ENCODE measurements around the gene ERO1A.

DNA sequence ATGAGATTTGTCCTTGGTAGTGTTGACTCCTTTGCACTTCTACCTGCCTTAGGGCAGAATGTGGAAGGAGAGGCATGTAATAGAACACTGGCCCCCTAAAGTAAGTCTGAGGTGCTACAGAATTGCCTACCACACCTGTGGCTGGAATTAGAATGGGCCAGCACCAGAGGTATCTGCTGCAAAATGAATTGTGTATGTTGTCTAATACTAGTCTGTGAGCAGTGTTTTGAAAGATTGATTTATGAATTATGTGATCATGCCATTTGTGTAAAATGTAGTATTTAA, 28.9 kb upstream of the ERO1A start:
- TF ChIP-seq, protein P1, sequence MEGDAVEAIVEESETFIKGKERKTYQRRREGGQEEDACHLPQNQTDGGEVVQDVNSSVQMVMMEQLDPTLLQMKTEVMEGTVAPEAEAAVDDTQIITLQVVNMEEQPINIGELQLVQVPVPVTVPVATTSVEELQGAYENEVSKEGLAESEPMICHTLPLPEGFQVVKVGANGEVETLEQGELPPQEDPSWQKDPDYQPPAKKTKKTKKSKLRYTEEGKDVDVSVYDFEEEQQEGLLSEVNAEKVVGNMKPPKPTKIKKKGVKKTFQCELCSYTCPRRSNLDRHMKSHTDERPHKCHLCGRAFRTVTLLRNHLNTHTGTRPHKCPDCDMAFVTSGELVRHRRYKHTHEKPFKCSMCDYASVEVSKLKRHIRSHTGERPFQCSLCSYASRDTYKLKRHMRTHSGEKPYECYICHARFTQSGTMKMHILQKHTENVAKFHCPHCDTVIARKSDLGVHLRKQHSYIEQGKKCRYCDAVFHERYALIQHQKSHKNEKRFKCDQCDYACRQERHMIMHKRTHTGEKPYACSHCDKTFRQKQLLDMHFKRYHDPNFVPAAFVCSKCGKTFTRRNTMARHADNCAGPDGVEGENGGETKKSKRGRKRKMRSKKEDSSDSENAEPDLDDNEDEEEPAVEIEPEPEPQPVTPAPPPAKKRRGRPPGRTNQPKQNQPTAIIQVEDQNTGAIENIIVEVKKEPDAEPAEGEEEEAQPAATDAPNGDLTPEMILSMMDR (conservative IDR thresholded peaks at IDR 0.05), result no peak
- TF ChIP-seq EZH2 (IDR thresholded peaks at IDR 0.05; ENCODE audit: low read depth), result no peak
